Esophagus squamous epithelium (tissue), 4 donors: ENCODE measurements around the gene TSPAN5.

ENCODE experiments used
- POLR2A ChIP-seq, 4 donors: fragments of 450-650 bp; IDR thresholded peaks; one replicate each; pipeline ENCODE4 v1.6.1; 2017; ENCODE audit warnings: antibody characterized with exemption in 4 of 4, mild to moderate bottlenecking in 4 of 4, moderate library complexity in 3 of 4
- TF ChIP-seq, protein P1 (sequence below), 6 experiments: fragments of 450-650 bp in 4 of 6; fragments of 200-600 bp in 2 of 6; sonication (generic) in 2 of 6; IDR thresholded peaks; one replicate each; pipeline ENCODE4 v1.5.1; 2016 to 2019; ENCODE audit warnings: antibody characterized with exemption in 6 of 6, mild to moderate bottlenecking in 4 of 6, moderate library complexity in 4 of 6

DNA sequence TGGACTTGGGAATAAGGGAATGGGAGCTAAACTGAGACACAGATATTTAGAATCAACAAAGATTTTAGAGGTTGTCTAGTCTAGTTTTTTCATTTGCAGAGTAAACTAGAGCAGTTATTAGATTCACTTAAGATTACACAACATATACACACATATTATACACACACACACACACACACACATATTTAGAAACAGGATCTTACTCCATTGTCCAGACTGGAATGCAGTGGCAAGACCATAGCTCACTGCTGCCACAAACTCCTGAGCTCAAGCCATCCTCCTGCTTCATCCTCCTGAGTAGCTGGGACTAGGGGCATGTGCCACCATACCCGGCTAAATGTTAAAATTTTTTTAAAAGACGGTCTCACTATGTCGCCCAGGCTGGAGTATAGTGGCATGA, 127.8 kb downstream of the TSPAN5 start:
- TF ChIP-seq POLR2A (IDR thresholded peaks at IDR 0.05): no peak
- TF ChIP-seq, protein P1, sequence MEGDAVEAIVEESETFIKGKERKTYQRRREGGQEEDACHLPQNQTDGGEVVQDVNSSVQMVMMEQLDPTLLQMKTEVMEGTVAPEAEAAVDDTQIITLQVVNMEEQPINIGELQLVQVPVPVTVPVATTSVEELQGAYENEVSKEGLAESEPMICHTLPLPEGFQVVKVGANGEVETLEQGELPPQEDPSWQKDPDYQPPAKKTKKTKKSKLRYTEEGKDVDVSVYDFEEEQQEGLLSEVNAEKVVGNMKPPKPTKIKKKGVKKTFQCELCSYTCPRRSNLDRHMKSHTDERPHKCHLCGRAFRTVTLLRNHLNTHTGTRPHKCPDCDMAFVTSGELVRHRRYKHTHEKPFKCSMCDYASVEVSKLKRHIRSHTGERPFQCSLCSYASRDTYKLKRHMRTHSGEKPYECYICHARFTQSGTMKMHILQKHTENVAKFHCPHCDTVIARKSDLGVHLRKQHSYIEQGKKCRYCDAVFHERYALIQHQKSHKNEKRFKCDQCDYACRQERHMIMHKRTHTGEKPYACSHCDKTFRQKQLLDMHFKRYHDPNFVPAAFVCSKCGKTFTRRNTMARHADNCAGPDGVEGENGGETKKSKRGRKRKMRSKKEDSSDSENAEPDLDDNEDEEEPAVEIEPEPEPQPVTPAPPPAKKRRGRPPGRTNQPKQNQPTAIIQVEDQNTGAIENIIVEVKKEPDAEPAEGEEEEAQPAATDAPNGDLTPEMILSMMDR (IDR thresholded peaks at IDR 0.05): no peak
